ENCODE results near the gene B4GALNT3. TPM values are rescaled to one million over a fixed set of nuclear protein-coding genes. Genes with fewer than 3 reads are reported as not detected.
A peak's percentile ranks its signal among the peaks of the same experiment; 100 is the strongest.

B4GALNT3 gene
- total and polyA plus RNA-seq, 2 of the 13 experiments (the other 11 are each of a cell fraction or from before 2014, with no cell fraction given) = 3.2 to 4.4 TPM

GRCh38 chr12:574475-575128, 114.9 kb downstream of the B4GALNT3 start (continued):
- TF ChIP-seq ZNF740 (CRISPR knock-in tag; IDR thresholded peaks at IDR 0.05) (no peak), FLYWCH1 (CRISPR knock-in tag; IDR thresholded peaks at IDR 0.05) (no peak), ZNF230 (CRISPR knock-in tag; IDR thresholded peaks at IDR 0.05) (no peak), ZNF614 (CRISPR knock-in tag; IDR thresholded peaks at IDR 0.05; ENCODE audit: borderline replicate concordance) (no peak), CBX1 (IDR thresholded peaks at IDR 0.05; ENCODE audit: low read depth) (no peak), GRHL1 (CRISPR knock-in tag; conservative IDR thresholded peaks at IDR 0.05) (no peak), RBFOX2 (IDR thresholded peaks at IDR 0.05; ENCODE audit: low read depth, low read length) (no peak), GZF1 (CRISPR knock-in tag; IDR thresholded peaks at IDR 0.05) (no peak), SIX4 (CRISPR knock-in tag; IDR thresholded peaks at IDR 0.05) (no peak), KLF16 (CRISPR knock-in tag; IDR thresholded peaks at IDR 0.05) (no peak), ZNF652 (CRISPR knock-in tag; IDR thresholded peaks at IDR 0.05; ENCODE audit: borderline replicate concordance, low read depth) (no peak), ERF (CRISPR knock-in tag; IDR thresholded peaks at IDR 0.05) (no peak), PBX3 (CRISPR knock-in tag; IDR thresholded peaks at IDR 0.05; ENCODE audit: borderline replicate concordance) (no peak), THYN1 (CRISPR knock-in tag; IDR thresholded peaks at IDR 0.05; ENCODE audit: borderline replicate concordance, low read depth) (no peak), ZNF101 (CRISPR knock-in tag; IDR thresholded peaks at IDR 0.05; ENCODE audit: borderline replicate concordance, low read depth) (no peak), UBTF (CRISPR knock-in tag; IDR thresholded peaks at IDR 0.05) (no peak), KMT2B (CRISPR knock-in tag; IDR thresholded peaks at IDR 0.05) (no peak), BCL6 (CRISPR knock-in tag; IDR thresholded peaks at IDR 0.05) (peak; percentile 62), NR2F1 (CRISPR knock-in tag; IDR thresholded peaks at IDR 0.05) (no peak), HDAC1 (CRISPR knock-in tag; IDR thresholded peaks at IDR 0.05) (peak; percentile 33; the same call in 1 of the 2 replicates), CREM (IDR thresholded peaks at IDR 0.05) (peak; percentile 48; the same call in 1 of the 2 replicates), CREM (CRISPR knock-in tag; IDR thresholded peaks at IDR 0.05) (no peak), TBX2 (CRISPR knock-in tag; IDR thresholded peaks at IDR 0.05; ENCODE audit: borderline replicate concordance) (peak; percentile 52; the same call in 1 of the 2 replicates), ZBTB38 (CRISPR knock-in tag; IDR thresholded peaks at IDR 0.05) (no peak), ESRRA (CRISPR knock-in tag; IDR thresholded peaks at IDR 0.05; ENCODE audit: low read depth) (no peak), MBNL3 (CRISPR knock-in tag; conservative IDR thresholded peaks at IDR 0.05) (no peak)
